CD4-positive, alpha-beta T cell treated with Interleukin-6 at 100 ng/mL for 8 hours (primary cell): ENCODE measurements around the gene STX5.
"Not testable (repeated sequence)": the region's sequence is repeated elsewhere in the genome, so short reads cannot be mapped to it uniquely, and the experiment has no call there.

Source experiments
- DNase-seq: peaks from one replicate; pipeline ENCODE4 v3.0.0-alpha.2; 2020; ENCODE audit warnings: mixed read lengths, low spot score

The STX5 gene

GRCh38 chr11:62854013-62854824 lies 22.4 kb upstream of the STX5 start:
- peak; percentile 10 for DNase-seq

GRCh38 chr11:62853279-62853965 lies 21.6 kb upstream of the STX5 start:
- peak; percentile 18 for DNase-seq

GRCh38 chr11:62852523-62853188 lies 20.8 kb upstream of the STX5 start:
- DNase-seq: no peak

- no peak for DNase-seq
These were observed 20.1 kb upstream of the STX5 start for GRCh38 chr11:62851807-62852522.

GRCh38 chr11:62850911-62851806 lies 19.3 kb upstream of the STX5 start:
- no peak for DNase-seq

GRCh38 chr11:62847767-62848314 lies 16.0 kb upstream of the STX5 start:
- no peak for DNase-seq

GRCh38 chr11:62846177-62846576 lies 14.3 kb upstream of the STX5 start:
- no peak for DNase-seq

- DNase-seq: no peak
These were observed 12.3 kb upstream of the STX5 start for GRCh38 chr11:62844154-62844553.

GRCh38 chr11:62843466-62843865 lies 11.6 kb upstream of the STX5 start:
- DNase-seq: no peak

GRCh38 chr11:62842891-62843290 lies 11.0 kb upstream of the STX5 start:
- DNase-seq: not testable (repeated sequence)

GRCh38 chr11:62842171-62842741 lies 10.4 kb upstream of the STX5 start:
- DNase-seq: peak; percentile 31

GRCh38 chr11:62841361-62842170 lies 9.7 kb upstream of the STX5 start:
- peak; percentile 91 for DNase-seq

- DNase-seq: peak; percentile 55
These were observed 9.0 kb upstream of the STX5 start for GRCh38 chr11:62840721-62841360.

GRCh38 chr11:62839050-62839945 lies 7.4 kb upstream of the STX5 start, which contains the start of gene WDR74:
TSS of gene WDR74 (minus strand) at chr11:62839590. CDS start at chr11:62839570, 20 bp downstream.
- DNase-seq: peak; percentile 93

- DNase-seq: no peak
These were observed 3.5 kb upstream of the STX5 start for GRCh38 chr11:62835336-62835735.

GRCh38 chr11:62832336-62833234 lies 734 bp upstream of the STX5 start, which contains the start of gene TEX54:
TSS of gene TEX54 (minus strand) at chr11:62832841.
- DNase-seq: no peak
